K562 (cell line): ENCODE results near the gene ZNF565. TPM values are rescaled to one million over a fixed set of nuclear protein-coding genes. Genes with fewer than 3 reads are reported as not detected.

ENCODE experiments used
- NEUROD1 ChIP-seq: fragments of 150-350 bp; IDR thresholded peaks from 2 replicates; pipeline ENCODE4 v1.6.1; 2014; ENCODE audit warnings: borderline replicate concordance, low read length, low read depth; ENCODE audit not compliant: partially characterized antibody
- NFIX ChIP-seq: fragments of 250-450 bp; sonication (Bioruptor Pico); IDR thresholded peaks from 2 replicates; pipeline ENCODE4 v1.4.0; 2020; ENCODE audit warnings: low read depth, mild to moderate bottlenecking, moderate library complexity
- RAD51 ChIP-seq: fragments of 450-650 bp; IDR thresholded peaks from 2 replicates; pipeline ENCODE4 v1.7.1; 2016; ENCODE audit warnings: low read depth, mild to moderate bottlenecking, borderline replicate concordance
- ZNF311 ChIP-seq: fragments of 250-450 bp; sonication (Bioruptor Pico); IDR thresholded peaks from 2 replicates; pipeline ENCODE4 v1.4.0; 2020; ENCODE audit warnings: mild to moderate bottlenecking, moderate library complexity
- ZNF668 ChIP-seq: fragments of 250-450 bp; sonication (Bioruptor Pico); IDR thresholded peaks from 2 replicates; pipeline ENCODE4 v1.8.0; 2022; ENCODE audit warnings: mild to moderate bottlenecking, inconsistent platforms
- polyA plus RNA-seq, 8 experiments: library from polyadenylated mRNA; depleted of rRNA in 4 of 8; stranded (reverse) in 5 of 8; unstranded in 3 of 8; fragments of >200 nt; fragmentation: Nextera tagmentation in 2 of 8; fragmentation: Illumina TruSeq in 1 of 8; extraction: Ambion mirVana in 2 of 8; extraction: Trizol in 1 of 8; gene quantifications; 2 replicates each; pipeline versions ENCODE4 v1.2.1 to v1.2.3, GENCODE V29; 2011 to 2014; ENCODE audit warnings: inconsistent platforms in 1 of 8, missing spikeins in 1 of 8
- total RNA-seq, 7 experiments: library from RNA; depleted of rRNA in 6 of 7; stranded (reverse); fragments of >200 nt in 6 of 7; fragmentation: Illumina TruSeq in 2 of 7; extraction: Trizol in 2 of 7; gene quantifications; 2 replicates each; pipeline versions ENCODE4 v1.2.1 to v1.2.3, GENCODE V29; 2011 to 2021; ENCODE audit warnings: low replicate concordance in 1 of 7
- TF ChIP-seq, protein P1 (sequence below): fragments of 450-650 bp; IDR thresholded peaks from 2 replicates; pipeline ENCODE4 v1.6.1; 2016; ENCODE audit warnings: mild to moderate bottlenecking, moderate library complexity

ZNF565 gene
- total and polyA plus RNA-seq, 9 of the 15 experiments (the other 6 are each of a cell fraction or from before 2014, with no cell fraction given): 1.3 to 3.2 (median 2.6) TPM

DNA sequence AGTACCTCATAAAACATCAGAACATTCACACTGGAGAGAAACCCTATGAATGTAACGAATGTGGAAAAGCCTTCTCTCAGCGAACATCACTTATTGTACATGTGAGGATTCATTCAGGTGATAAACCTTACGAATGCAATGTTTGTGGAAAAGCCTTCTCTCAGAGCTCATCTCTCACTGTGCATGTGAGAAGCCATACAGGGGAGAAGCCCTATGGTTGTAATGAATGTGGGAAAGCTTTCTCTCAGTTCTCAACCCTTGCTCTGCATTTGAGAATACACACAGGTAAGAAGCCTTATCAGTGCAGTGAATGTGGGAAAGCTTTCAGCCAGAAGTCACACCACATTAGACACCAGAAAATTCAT, 22.5 kb upstream of the ZNF565 start (continued):
- TF ChIP-seq, protein P1, sequence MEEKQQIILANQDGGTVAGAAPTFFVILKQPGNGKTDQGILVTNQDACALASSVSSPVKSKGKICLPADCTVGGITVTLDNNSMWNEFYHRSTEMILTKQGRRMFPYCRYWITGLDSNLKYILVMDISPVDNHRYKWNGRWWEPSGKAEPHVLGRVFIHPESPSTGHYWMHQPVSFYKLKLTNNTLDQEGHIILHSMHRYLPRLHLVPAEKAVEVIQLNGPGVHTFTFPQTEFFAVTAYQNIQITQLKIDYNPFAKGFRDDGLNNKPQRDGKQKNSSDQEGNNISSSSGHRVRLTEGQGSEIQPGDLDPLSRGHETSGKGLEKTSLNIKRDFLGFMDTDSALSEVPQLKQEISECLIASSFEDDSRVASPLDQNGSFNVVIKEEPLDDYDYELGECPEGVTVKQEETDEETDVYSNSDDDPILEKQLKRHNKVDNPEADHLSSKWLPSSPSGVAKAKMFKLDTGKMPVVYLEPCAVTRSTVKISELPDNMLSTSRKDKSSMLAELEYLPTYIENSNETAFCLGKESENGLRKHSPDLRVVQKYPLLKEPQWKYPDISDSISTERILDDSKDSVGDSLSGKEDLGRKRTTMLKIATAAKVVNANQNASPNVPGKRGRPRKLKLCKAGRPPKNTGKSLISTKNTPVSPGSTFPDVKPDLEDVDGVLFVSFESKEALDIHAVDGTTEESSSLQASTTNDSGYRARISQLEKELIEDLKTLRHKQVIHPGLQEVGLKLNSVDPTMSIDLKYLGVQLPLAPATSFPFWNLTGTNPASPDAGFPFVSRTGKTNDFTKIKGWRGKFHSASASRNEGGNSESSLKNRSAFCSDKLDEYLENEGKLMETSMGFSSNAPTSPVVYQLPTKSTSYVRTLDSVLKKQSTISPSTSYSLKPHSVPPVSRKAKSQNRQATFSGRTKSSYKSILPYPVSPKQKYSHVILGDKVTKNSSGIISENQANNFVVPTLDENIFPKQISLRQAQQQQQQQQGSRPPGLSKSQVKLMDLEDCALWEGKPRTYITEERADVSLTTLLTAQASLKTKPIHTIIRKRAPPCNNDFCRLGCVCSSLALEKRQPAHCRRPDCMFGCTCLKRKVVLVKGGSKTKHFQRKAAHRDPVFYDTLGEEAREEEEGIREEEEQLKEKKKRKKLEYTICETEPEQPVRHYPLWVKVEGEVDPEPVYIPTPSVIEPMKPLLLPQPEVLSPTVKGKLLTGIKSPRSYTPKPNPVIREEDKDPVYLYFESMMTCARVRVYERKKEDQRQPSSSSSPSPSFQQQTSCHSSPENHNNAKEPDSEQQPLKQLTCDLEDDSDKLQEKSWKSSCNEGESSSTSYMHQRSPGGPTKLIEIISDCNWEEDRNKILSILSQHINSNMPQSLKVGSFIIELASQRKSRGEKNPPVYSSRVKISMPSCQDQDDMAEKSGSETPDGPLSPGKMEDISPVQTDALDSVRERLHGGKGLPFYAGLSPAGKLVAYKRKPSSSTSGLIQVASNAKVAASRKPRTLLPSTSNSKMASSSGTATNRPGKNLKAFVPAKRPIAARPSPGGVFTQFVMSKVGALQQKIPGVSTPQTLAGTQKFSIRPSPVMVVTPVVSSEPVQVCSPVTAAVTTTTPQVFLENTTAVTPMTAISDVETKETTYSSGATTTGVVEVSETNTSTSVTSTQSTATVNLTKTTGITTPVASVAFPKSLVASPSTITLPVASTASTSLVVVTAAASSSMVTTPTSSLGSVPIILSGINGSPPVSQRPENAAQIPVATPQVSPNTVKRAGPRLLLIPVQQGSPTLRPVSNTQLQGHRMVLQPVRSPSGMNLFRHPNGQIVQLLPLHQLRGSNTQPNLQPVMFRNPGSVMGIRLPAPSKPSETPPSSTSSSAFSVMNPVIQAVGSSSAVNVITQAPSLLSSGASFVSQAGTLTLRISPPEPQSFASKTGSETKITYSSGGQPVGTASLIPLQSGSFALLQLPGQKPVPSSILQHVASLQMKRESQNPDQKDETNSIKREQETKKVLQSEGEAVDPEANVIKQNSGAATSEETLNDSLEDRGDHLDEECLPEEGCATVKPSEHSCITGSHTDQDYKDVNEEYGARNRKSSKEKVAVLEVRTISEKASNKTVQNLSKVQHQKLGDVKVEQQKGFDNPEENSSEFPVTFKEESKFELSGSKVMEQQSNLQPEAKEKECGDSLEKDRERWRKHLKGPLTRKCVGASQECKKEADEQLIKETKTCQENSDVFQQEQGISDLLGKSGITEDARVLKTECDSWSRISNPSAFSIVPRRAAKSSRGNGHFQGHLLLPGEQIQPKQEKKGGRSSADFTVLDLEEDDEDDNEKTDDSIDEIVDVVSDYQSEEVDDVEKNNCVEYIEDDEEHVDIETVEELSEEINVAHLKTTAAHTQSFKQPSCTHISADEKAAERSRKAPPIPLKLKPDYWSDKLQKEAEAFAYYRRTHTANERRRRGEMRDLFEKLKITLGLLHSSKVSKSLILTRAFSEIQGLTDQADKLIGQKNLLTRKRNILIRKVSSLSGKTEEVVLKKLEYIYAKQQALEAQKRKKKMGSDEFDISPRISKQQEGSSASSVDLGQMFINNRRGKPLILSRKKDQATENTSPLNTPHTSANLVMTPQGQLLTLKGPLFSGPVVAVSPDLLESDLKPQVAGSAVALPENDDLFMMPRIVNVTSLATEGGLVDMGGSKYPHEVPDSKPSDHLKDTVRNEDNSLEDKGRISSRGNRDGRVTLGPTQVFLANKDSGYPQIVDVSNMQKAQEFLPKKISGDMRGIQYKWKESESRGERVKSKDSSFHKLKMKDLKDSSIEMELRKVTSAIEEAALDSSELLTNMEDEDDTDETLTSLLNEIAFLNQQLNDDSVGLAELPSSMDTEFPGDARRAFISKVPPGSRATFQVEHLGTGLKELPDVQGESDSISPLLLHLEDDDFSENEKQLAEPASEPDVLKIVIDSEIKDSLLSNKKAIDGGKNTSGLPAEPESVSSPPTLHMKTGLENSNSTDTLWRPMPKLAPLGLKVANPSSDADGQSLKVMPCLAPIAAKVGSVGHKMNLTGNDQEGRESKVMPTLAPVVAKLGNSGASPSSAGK: 0 out of 2 replicates have a peak, but pooled peaks have one; percentile 6
- no peak for TF ChIP-seq NEUROD1
- TF ChIP-seq ZNF311: no peak
- no peak for TF ChIP-seq RAD51
- no peak for TF ChIP-seq ZNF668 (CRISPR knock-in tag)
- no peak for TF ChIP-seq NFIX (CRISPR knock-in tag)
